Stimulated activated CD8-positive, alpha-beta memory T cell treated with anti-CD3 and anti-CD28 coated beads, Interleukin-7, amount 100 ng/mL, for 24 hours (primary cell): ENCODE measurements around the gene INTS1.

ENCODE experiments used
- DNase-seq: peaks from one replicate; pipeline ENCODE4 v3.0.0-alpha.2; 2020; ENCODE audit warnings: low read depth

Gene INTS1

GRCh38 chr7:1542841-1543747, 38.9 kb upstream of the INTS1 start:
- no peak for DNase-seq

- DNase-seq: no peak
Observed at GRCh38 chr7:1542329-1542728, 38.1 kb upstream of the INTS1 start.

- no peak for DNase-seq
Observed at GRCh38 chr7:1541431-1542162, 37.4 kb upstream of the INTS1 start.

DNA sequence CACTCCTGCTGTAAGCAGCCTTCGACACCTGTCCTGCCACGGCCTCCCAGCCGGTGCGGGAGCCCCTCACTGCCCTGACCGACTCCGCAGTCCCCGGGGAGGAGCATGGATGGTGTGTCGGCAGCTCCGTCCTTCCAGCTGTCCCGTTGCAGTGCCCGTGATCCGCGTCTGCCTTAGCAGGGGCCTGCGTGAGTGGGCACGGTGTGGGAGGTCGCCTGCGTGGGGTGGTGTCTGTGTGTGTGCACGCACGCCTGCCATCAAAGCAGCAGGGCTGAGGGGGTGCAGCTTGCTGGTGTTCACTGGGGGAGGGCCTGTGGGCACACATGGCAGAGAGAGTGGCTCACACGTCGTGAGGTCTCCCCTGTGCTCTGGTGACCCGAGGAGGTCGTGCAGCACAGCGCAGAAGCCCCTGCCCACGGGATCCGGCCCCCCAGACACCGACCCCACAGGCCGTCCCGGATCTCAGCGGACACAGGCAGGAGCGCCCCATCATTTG, 36.6 kb upstream of the INTS1 start:
- DNase-seq: no peak

GRCh38 chr7:1539882-1540775, 35.9 kb upstream of the INTS1 start:
- no peak for DNase-seq

- no peak for DNase-seq
Observed at GRCh38 chr7:1539181-1539881, 35.1 kb upstream of the INTS1 start.

DNA sequence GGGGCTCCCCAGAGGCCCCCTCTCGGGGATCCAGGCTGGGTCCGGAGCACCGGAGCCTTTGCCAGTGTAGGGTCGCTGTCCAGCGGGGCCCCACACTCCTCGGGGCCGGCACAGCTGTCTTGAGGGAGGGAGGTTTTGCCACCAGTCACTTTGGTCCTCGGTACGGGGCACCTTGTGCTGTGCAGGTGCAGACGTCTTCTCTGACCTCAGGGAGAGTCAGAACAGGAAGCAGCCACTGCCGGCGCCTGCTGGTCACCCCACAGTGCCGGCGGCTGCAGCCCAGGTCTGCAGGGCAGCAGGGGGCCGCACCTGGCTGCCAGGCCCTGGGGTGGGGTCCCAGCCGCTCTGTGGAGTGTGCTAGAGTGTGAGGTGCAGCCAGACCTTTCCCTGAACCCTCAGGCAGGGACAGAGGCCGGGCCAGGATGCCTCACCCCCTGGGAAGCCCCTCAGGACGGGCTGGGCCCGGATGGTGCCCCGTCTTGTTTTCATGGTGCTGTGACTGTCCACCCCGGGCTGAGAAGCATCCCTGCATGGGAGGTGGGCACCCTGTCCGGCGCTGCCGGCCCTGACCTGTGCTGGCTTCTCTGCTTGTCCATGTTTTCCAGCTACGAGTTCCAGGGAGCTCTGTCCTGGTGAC, 34.5 kb upstream of the INTS1 start:
- no peak for DNase-seq

DNA sequence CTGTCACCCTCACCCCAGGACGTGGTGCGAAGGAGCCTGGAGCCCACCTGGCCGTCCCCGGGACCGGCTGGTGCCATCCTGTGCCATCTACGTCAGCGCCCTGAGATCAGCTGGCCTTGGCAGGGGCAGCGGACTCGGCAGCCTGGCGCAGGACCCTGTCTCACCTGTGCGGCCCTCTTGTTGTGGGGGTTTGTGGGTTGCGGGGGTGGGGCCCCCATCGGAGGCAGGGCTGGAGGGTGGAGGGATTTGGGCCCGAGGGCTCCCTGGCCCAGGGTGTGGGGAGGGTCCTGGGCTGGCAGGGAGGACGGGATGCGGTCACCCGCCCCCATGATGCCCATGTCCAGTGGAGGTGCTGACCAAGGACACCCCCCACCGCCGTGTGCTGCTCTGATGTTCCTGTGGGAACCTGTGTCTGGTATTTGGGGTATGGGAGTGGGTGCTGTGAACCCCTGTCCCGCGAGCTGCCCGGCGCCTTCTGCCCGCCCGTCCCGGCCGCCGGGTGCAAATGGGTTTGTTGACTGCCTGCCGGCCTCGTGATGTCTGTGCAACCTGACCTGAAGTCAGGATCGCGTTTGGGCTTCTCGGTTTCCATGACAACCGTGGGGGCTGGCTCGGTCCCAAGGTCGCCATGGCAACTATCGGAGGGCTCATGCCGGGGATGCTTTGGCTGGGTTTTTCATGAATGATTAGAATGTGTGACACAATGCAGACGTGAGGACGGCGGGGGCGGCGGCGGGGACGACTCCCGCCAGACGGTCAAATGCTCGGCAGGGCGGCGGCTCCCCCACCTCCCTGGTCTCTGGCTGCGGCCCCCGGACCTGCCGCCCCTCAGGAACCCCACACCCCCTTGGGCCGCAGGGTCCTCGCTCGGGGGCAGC, 33.6 kb upstream of the INTS1 start:
- no peak for DNase-seq

- no peak for DNase-seq
Observed at GRCh38 chr7:1536743-1537534, 32.8 kb upstream of the INTS1 start.

DNA sequence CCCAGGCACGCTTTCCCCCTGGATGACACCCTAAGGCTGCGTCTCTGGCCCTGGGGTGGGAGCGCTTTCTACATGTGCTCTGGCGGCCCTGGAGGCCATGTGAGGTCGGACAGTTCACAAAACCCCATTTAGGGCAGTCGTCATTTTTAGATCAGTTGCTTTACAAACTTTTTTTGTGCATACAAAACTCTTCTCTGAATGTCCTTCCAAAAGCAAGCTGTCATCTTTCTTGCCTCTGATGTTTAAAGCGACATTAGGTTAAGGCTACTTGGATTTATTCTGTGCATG, 32.2 kb upstream of the INTS1 start:
- DNase-seq: no peak

DNA sequence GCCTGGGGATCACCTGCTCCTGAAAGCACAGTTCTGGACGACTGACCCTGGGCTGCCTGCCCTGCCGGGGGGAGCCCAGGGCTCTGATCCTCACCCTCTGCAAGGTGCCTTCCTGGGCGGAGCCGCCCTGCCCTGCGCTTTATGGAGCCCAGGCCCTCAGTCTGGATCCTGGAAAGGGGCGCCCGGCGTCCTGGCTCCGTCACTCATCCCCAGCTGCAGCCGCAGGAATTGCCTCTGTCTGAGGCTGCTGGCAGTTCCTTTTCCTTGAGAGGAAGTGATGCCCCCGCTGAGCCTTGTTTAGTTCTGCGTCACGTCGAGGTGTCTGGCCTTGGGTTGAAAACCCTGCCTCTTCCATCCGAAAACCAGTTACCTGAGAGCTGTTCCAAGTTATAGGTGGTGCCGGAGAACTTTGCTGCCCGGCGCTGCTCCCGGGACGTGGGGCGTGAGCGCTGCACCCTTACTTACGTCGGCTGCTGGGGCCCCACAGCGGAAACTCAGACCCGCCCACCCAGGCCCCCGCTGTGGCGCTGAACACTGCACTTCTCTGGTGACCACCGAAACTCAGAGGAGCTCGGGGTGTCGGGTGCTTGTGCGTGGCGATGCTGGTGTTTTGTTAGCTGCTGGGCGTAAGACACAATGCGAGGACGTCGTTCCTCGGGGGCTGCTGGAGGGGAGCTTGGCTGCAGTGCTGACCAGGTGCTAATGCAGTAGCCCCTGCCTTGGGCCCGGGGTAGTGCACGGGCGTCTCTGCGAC, 31.7 kb upstream of the INTS1 start:
- DNase-seq: no peak

DNA sequence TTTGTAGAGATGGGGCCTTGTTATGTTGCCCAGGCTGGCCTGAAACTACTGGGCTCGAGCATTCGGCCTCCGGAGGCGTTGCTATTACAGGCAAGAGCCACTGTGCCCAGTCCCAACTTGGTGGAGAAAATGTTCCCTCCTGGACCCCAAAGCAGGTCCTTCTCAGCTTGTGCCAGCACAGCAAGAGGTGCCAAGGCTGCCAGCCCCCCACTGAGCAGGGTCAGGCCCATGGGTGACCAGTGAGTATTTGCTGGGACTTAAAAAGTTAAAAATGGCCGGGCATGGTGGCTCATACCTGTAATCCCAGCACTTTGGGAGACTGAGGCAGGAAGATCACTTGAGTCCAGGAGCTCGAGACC, 30.9 kb upstream of the INTS1 start:
- no peak for DNase-seq

DNA sequence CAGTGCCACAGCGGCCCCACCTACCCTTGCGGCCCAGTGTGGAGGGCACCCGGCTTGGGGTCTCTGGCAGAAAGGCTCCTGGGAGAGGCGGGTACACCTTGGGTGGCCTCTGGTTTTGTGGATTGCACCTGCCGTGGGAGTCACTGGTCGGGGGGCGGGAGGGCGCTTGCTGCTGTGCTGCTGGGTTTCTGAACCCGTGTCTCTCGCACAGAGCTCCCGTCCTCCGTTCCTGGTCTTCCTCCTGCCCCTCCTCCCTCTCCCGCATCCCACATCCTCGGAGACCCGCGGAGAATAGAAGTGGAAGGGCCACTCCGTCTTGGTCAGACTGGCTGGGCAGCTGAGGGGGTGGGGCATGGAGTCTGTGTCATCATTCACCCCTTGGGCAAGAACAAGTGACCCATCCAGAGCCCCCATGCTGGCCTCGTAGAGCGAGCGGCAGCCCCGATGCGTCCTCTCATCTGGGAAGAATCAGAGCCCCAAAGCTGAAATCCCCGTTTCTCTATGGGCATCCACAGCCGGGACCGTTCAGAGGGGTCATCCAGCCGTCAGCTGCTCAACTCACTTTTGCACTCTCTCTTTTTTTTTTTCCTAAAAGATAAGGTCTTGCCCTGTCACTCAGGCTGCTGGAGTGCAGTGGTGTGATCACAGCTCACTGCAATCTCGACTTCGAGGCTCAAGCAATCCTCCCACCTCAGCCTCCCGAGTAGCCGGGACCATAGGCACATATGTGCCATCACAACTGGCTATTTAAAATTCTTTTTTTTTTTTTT, 30.3 kb upstream of the INTS1 start:
- DNase-seq: no peak

- DNase-seq: no peak
Observed at GRCh38 chr7:1533547-1534329, 29.5 kb upstream of the INTS1 start.

- no peak for DNase-seq
Observed at GRCh38 chr7:1533255-1533546, 29.0 kb upstream of the INTS1 start.

- no peak for DNase-seq
Observed at GRCh38 chr7:1532456-1533254, 28.5 kb upstream of the INTS1 start.
